Activated CD4-positive, alpha-beta T cell treated with anti-CD3 and anti-CD28 coated beads, Interleukin-2, amount 50 U/mL, for 24 hours (primary cell): ENCODE data around the gene OR2T35.

Source experiments
- DNase-seq, 2 donors: peaks; one replicate each; pipeline ENCODE4 v3.0.0-alpha.2; 2020; ENCODE audit warnings: low read depth in 1 of 2, low spot score in 1 of 2

The OR2T35 gene

GRCh38 chr1:248627971-248628844 is 16.9 kb downstream of the OR2T35 start:
- DNase-seq: no peak

GRCh38 chr1:248625971-248626370 is 19.1 kb downstream of the OR2T35 start:
- no peak for DNase-seq

DNA sequence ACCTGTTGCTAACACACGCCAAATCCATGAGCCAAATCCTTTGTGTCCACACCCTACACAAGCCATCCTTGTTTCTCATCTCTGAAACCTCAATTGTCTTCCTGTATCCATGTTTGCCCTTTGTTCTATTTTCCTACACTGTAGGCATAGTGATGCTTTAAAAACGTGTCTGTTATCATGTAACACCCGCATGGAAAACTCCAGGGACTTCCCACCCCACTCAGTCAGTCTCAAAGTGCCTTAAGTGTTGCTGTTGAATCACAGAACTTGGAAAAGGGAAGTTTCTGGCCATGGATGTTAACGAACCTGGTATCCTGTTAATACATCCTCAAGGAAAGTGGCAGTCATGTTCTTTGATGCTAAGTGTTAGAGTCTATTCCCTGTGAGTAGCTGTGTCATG is 19.9 kb downstream of the OR2T35 start:
- no peak for DNase-seq

GRCh38 chr1:248622570-248623001 is 22.5 kb downstream of the OR2T35 start:
- DNase-seq: no peak

DNA sequence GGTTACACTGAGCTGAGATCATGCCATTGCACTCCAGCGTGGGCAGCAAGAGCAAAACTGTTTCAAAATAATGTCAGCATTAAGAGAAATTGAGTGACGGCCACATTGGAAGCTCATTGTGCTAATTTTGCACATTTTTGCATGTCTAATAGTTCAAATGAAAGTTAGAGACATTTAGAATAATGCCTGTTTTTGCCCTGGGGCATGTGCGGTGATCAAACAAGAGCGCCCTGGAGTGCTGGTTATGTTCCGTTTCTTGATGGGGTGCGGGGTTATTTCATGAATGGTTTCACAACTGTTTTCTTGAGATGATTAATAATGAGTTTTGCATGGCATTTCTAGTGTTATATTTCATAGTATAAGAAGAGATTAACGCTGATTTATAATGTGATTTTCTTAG is 23.3 kb downstream of the OR2T35 start:
- no peak for DNase-seq

GRCh38 chr1:248618878-248619277 is 26.2 kb downstream of the OR2T35 start:
- DNase-seq: peak in 1 of 2 donors; percentile 37

DNA sequence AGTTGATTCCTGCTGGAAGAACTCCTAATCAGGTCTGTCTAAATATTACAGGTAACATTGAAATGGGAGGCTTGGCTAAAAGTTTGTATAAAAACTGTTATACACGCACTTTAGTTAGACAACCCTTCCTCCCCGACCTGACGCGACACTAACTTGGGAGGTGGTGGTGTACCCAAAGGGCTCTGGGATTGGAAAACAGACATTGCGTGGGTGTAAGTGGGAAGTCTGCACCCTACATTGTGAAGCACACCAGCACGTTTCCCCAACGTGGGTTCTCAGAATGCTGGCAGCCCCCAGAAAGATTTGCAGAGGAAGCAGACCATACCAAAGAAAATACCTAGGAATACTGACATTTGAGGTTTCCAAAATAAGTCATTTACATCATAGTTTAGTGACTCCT is 27.0 kb downstream of the OR2T35 start:
- DNase-seq: no peak

DNA sequence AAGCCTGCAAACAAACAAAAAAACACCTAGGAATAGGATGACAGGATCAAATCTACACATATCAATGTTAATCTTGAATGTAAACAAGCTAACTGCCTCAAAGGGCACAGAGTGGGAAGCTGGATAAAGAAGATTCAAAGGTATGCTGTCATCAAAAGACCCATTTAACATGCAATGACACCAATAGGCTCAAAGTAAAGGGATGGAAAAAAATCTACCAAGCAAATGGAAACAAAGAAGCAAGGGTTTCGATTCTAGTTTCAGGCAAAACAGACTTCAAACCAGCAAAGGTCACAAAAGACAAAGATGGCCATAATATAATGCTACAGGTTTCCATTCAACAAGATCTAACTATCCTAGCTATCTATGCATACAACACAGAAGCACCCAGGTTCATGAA is 31.3 kb downstream of the OR2T35 start:
- no peak for DNase-seq

DNA sequence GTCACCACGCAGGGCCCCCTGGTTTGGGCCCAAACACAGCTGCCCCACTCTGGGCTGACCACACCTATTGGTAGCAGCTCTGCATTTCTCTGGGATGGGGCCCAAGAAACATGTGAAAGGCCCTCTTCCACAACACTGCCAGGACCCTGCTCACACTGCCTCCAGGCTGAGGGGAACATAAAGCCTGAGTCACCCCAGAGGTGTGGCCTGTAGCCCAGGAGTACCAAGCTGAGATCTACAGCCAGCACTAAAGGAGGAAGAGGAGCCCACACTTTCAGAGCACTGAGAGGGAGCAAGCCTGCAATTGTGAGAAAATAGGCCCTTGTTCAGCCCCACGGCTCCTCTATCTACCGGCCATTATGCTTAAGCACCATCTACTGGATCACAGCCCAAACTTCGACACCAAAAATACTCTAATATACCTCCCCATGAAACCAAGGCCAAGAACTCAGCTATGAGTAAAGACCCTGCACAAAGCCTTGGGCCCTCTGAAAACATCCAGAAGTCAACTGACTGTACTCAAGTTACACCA is 33.1 kb downstream of the OR2T35 start:
- peak in 1 of 2 donors; percentile 4 for DNase-seq

DNA sequence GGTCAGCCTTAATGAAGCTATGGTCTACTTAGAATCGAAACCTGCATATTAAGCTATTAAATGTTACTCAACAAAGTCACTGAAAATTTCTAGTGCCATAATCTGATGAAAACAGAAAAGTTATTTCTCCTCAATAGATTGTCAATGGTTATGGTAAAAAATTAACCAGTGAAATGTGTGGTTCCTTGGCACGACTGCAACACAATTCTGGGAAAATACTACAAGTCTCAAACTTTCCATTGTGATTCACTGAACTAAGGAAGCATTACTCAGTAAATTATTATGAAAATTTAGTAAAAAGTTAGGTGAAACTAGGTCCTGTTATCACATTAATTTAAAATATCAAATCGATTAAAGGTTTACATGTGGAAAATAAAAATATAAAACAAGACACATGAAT is 34.8 kb downstream of the OR2T35 start:
- no peak for DNase-seq

DNA sequence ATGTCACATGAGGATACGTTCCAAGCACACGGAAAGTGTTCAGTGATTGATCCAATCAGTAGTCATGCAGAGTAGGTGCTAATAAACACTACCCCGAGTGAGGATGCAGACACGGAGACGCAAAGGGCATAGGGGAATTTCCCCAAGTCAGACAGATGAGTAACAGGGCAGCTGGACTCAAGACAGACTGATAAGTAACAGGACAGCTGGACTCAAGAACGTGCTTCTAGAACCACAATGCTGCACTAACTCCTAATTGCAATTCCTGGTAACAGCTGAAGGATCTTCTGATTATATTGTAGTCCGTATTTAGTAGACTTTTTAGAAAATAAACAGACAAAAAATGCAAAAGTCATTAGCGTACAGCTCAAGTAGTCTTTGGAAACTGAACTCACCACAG is 45.7 kb downstream of the OR2T35 start:
- DNase-seq: no peak

- DNase-seq: no peak
Observed at GRCh38 chr1:248597589-248597988, 47.5 kb downstream of the OR2T35 start, which contains the start of gene OR2T10. Gene OR2T10 (minus strand): TSS chr1:248597700. CDS start chr1:248593768, 3,932 bp downstream.

- no peak for DNase-seq
Observed at GRCh38 chr1:248596615-248597014, 48.5 kb downstream of the OR2T35 start.

DNA sequence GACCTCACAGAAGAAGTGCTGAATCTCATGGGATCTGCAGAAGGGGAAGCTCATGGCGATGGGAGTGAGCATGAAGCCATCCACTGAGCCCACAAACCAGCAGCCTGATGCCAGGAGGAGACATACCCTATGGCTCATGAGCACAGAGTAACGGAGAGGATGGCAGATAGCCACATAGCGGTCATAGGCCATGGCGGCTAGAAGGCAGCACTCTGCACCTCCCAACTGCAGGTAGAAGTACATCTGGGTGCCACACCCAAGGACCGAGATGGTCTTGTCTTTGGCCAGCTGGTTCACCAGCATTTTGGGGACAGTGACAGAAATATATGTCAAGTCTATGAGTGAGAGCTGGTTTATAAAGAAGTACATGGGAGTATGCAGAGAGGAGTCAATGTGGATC is 51.9 kb downstream of the OR2T35 start:
- DNase-seq: no peak

DNA sequence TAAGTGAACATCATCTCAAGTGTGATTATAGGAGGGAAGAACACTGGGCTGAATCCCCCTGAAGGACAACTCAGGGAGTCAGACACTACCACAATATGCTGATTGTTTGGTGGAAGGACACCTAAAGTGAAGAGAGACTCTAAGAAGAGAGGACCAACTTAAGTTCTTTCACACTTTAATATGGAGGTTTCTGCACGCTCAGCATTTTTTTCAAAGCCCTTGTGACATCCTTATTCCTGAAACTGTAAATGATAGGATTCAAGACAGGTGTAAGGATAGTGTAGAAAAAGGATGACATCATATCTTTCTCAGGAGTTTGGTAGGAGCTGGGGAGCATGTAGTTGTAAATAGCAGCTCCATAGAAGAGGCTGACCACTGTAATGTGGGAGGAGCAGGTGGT is 52.4 kb downstream of the OR2T35 start:
- no peak for DNase-seq

DNA sequence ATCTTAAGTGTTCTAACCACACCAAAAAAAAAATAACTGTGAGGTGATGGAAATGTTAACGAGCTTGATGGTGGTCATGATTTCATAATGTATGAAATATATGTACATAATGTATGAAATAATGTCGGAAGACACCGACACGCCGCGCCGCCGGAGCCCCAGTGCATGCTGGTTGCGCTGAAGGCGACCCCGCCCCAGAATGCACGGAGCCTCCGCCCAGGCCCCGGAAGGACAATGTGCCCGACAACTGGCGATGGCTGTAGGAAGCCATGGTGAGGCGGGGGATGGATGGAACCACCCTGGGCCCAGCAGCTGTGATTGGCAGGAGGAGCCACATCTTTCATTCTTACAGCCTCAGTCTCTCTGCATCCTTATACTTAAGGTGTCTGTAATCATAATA is 55.0 kb downstream of the OR2T35 start:
- no peak for DNase-seq

DNA sequence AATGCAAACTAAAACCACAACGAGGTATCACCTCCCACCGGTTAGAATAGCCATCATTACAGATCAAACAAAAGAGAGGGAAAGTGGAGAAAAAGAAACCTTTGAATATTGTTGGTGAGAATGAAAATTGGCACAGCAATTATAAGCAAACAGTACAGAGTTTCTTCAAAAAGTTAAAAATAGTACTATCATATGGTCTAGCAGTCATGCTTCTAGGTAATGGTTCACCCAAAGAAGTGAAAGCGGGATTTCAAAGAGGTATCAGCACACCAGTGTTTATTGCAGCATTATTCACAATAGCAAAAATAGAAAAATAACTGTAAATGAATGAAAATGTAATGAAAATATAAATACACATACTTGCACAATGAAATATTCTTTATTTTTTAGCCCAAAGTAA is 55.7 kb downstream of the OR2T35 start:
- no peak for DNase-seq
